OCI-LY1 (cell line): ENCODE measurements around the gene ZBTB32.

ENCODE experiments used
- H2AFZ ChIP-seq: fragments of 200-600 bp; sonication (generic), shearing (Covaris generic); 2 replicates; pipeline ENCODE4 v1.6.0; 2014; ENCODE audit warnings: antibody characterized with exemption, mild to moderate bottlenecking, low read length
- H3F3A ChIP-seq: fragments of 200-600 bp; sonication (generic), shearing (Covaris generic); 2 replicates; pipeline ENCODE4 v1.6.0; 2014; ENCODE audit warnings: mild to moderate bottlenecking, antibody characterized with exemption, low read length, moderate library complexity; ENCODE audit not compliant: insufficient read depth
- H3K27ac ChIP-seq: fragments of 200-600 bp; sonication (generic); 2 replicates; pipeline ENCODE4 v1.5.1; 2014; ENCODE audit warnings: low read length, mixed run types, mild to moderate bottlenecking, low read depth; ENCODE audit not compliant: poor library complexity, severe bottlenecking
- H3K27me3 ChIP-seq: fragments of 200-600 bp; sonication (generic); 2 replicates; pipeline ENCODE4 v1.6.0; 2014; ENCODE audit warnings: antibody characterized with exemption, mild to moderate bottlenecking, low read length, moderate library complexity; ENCODE audit not compliant: insufficient read depth
- H3K36me3 ChIP-seq: fragments of 200-600 bp; sonication (generic); 2 replicates; pipeline ENCODE4 v1.6.1; 2014; ENCODE audit warnings: mild to moderate bottlenecking, antibody characterized with exemption, low read length, moderate library complexity, mixed read lengths; ENCODE audit not compliant: insufficient read depth
- H3K4me1 ChIP-seq: fragments of 200-600 bp; sonication (generic); 2 replicates; pipeline ENCODE4 v1.5.1; 2014; ENCODE audit warnings: mild to moderate bottlenecking, low read length, moderate library complexity; ENCODE audit not compliant: insufficient read depth, severe bottlenecking
- H3K4me2 ChIP-seq: fragments of 200-600 bp; sonication (generic), shearing (Covaris generic); 2 replicates; pipeline ENCODE4 v1.6.1; 2014; ENCODE audit warnings: low read length
- H3K4me3 ChIP-seq: fragments of 200-600 bp; sonication (generic); 2 replicates; pipeline ENCODE4 v1.5.1; 2014; ENCODE audit warnings: low read length, low read depth, mild to moderate bottlenecking, mixed read lengths; ENCODE audit not compliant: poor library complexity, severe bottlenecking
- H3K79me2 ChIP-seq: fragments of 200-600 bp; shearing (Covaris generic); 2 replicates; pipeline ENCODE4 v1.6.1; 2016; ENCODE audit warnings: mixed run types, low read length, mixed read lengths; ENCODE audit not compliant: insufficient read depth
- H3K9ac ChIP-seq: fragments of 200-600 bp; sonication (generic), shearing (Covaris generic); 2 replicates; pipeline ENCODE4 v1.6.1; 2014; ENCODE audit warnings: mild to moderate bottlenecking, low read length, mixed read lengths
- H3K9me2 ChIP-seq: fragments of 200-600 bp; sonication (generic), shearing (Covaris generic); 2 replicates; pipeline ENCODE4 v1.6.1; 2014; ENCODE audit warnings: low read depth, mild to moderate bottlenecking, low read length, mixed read lengths
- H3K9me3 ChIP-seq: fragments of 200-600 bp; shearing (Covaris generic); 2 replicates; pipeline ENCODE4 v1.6.1; 2014; ENCODE audit warnings: low read length, mixed read lengths
- H4K20me1 ChIP-seq: fragments of 200-600 bp; sonication (generic), shearing (Covaris generic); 2 replicates; pipeline ENCODE4 v1.6.0; 2016; ENCODE audit warnings: mild to moderate bottlenecking, low read length; ENCODE audit not compliant: insufficient read depth
- CTCF ChIP-seq: fragments of 200-600 bp; sonication (generic), shearing (Covaris generic); IDR thresholded peaks from 2 replicates; pipeline ENCODE4 v1.5.1; 2017; ENCODE audit warnings: mild to moderate bottlenecking, antibody characterized with exemption, low read length, moderate library complexity, mixed read lengths
- EZH2 ChIP-seq: fragments of 200-600 bp; sonication (generic), shearing (Covaris generic); IDR thresholded peaks from 2 replicates; pipeline ENCODE4 v1.8.0; 2017; ENCODE audit warnings: borderline replicate concordance, mixed run types, mild to moderate bottlenecking, antibody characterized with exemption, low read length, moderate library complexity, mixed read lengths

ZBTB32 gene

GRCh38 chr19:35754370-35755130, 50.2 kb downstream of the ZBTB32 start:
- no peak for TF ChIP-seq CTCF
- no peak for TF ChIP-seq EZH2
- no peak overlapping the region for H3K4me2 ChIP-seq
- H3K27ac ChIP-seq: no peak overlapping the region
- no peaks in the 10 kb centered on the region for H3F3A ChIP-seq
- H2AFZ ChIP-seq: no peak overlapping the region
- H3K27me3 ChIP-seq: no peaks in the 10 kb centered on the region
- no peak overlapping the region for H3K9ac ChIP-seq
- H3K9me2 ChIP-seq: no peaks in the 10 kb centered on the region
- 0 out of 2 replicates have a peak, but pooled peaks cover 5% of the 10 kb centered on the region for H3K36me3 ChIP-seq
- peaks cover 18% of the 10 kb centered on the region for H3K4me1 ChIP-seq
- no peaks in the 10 kb centered on the region for H3K79me2 ChIP-seq
- H3K4me3 ChIP-seq: no peak overlapping the region
- H4K20me1 ChIP-seq: no peaks in the 10 kb centered on the region
- no peaks in the 10 kb centered on the region for H3K9me3 ChIP-seq

DNA sequence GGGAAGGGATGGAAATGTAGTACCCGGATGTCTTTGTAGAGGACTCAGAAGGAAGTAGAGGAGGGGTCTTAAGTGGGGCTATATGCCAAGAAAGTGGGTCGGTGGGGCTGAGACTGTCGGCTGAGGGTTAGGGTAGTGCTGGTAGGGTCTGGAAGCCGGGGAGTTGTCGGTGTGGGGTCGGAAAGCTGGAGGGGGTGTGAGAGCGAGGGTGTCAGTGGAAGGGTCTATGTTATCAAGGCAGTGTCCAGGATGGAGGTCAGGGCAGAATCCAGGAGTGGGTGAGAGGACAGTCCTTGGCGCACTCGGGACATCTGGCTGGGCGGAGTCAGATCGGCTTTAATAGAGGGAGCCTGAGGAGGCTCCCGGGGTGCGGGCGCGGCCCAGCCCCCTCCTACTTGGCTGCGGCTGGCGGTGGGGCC, 50.8 kb downstream of the ZBTB32 start:
- no peak overlapping the region for H3K27ac ChIP-seq
- no peak overlapping the region for H3K4me3 ChIP-seq

DNA sequence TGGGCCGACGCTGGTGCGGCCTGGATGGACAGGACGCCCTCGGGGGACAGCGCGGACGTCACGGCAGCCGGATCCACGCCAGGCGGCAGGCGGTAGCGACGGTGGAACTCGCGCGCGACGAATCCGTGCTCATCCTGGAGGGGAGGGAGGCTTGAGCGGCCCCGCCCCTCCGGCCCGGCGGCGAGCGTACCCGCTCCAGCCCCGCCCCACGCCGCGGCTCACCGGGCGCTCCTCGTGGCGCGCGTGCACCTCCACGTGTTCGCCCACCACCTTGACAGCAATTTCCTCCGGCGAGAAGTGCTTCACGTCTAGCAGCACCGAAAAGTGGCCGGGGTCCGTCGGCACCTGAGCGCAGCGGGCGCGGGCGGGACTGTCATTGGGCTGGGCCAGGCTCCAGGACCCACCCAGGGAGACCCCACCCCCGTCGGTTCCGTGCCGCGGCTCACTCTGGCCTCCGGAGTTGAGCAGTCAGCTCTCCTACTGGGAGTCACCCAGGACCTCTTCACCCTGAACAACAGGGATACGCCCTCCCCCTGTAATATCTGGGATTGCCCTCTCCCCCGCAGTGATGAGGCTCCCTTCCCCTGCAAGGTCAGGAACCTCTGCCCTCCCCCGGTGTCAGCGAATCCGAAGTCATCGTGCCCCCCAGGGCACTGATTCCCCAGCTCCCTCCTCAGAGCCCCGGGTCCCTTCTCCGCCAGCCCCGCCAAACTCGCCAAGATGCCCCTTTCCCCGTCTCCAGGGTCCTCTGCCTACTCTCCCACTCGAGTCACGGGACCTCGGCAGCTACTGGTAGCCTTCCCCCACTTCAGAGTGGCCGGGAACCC, 51.4 kb downstream of the ZBTB32 start:
- no peak overlapping the region for H2AFZ ChIP-seq
- H3K4me1 ChIP-seq: peaks cover 21% of the 10 kb centered on the region
- no peak overlapping the region for H3K4me3 ChIP-seq
- H3K27me3 ChIP-seq: no peaks in the 10 kb centered on the region
- no peaks in the 10 kb centered on the region for H3K9me2 ChIP-seq
- H3K36me3 ChIP-seq: peaks cover 16% of the 10 kb centered on the region
- H3K9ac ChIP-seq: no peak overlapping the region
- H3K9me3 ChIP-seq: no peaks in the 10 kb centered on the region
- no peak overlapping the region for H3K27ac ChIP-seq
- H3K4me2 ChIP-seq: no peak overlapping the region
- no peaks in the 10 kb centered on the region for H3F3A ChIP-seq
- no peaks in the 10 kb centered on the region for H3K79me2 ChIP-seq
- TF ChIP-seq CTCF (no peak), EZH2 (no peak)
- no peaks in the 10 kb centered on the region for H4K20me1 ChIP-seq

More for the DNA sequence above, 50.8 kb downstream of the ZBTB32 start:
- H3K9ac ChIP-seq: no peak overlapping the region
- H3K79me2 ChIP-seq: no peaks in the 10 kb centered on the region
- peaks cover 21% of the 10 kb centered on the region for H3K4me1 ChIP-seq
- H3K9me2 ChIP-seq: no peaks in the 10 kb centered on the region
- no peaks in the 10 kb centered on the region for H3K9me3 ChIP-seq
- no peak overlapping the region for H3K4me2 ChIP-seq
- H3K36me3 ChIP-seq: peaks cover 10% of the 10 kb centered on the region; the same call in 1 of the 2 replicates
- H3K27me3 ChIP-seq: no peaks in the 10 kb centered on the region
- no peaks in the 10 kb centered on the region for H3F3A ChIP-seq
- no peaks in the 10 kb centered on the region for H4K20me1 ChIP-seq
- no peak for TF ChIP-seq EZH2
- TF ChIP-seq CTCF: no peak
- no peak overlapping the region for H2AFZ ChIP-seq
